PFSK-1 (cell line): Measurements from ENCODE around the gene TASP1.

Source experiments
- FOXP2 ChIP-seq: optimal IDR thresholded peaks from 2 replicates; pipeline ENCODE3; 2011; ENCODE audit warnings: borderline replicate concordance, control low read depth, inconsistent platforms; ENCODE audit not compliant: insufficient read depth; ENCODE audit errors: extremely low read length, extremely low read depth
- POLR2AphosphoS5 ChIP-seq: IDR thresholded peaks from 2 replicates; pipeline ENCODE4 v1.6.1; 2012; ENCODE audit warnings: low read depth, mild to moderate bottlenecking, control low read depth, low read length, moderate library complexity
- REST ChIP-seq, 2 experiments: IDR thresholded peaks; 2 replicates each; pipeline versions ENCODE4 v1.6.1 to v1.8.0; 2011 to 2012; ENCODE audit warnings: low read depth in 2 of 2, low read length in 2 of 2, control low read depth in 1 of 2, inconsistent platforms in 1 of 2, mild to moderate bottlenecking in 1 of 2, moderate library complexity in 1 of 2; ENCODE audit not compliant: insufficient read depth in 1 of 2
- SIN3A ChIP-seq: IDR thresholded peaks from 2 replicates; pipeline ENCODE4 v1.6.1; 2012; ENCODE audit warnings: mild to moderate bottlenecking, low read length, moderate library complexity, borderline replicate concordance; ENCODE audit not compliant: insufficient read depth
- TAF1 ChIP-seq: IDR thresholded peaks from 2 replicates; pipeline ENCODE4 v1.6.1; 2012; ENCODE audit warnings: low read length, control low read depth, borderline replicate concordance; ENCODE audit not compliant: insufficient read depth

Gene TASP1

GRCh38 chr20:13468166-13468565 lies 170.6 kb downstream of the TASP1 start:
- TF ChIP-seq REST (IDR thresholded peaks at IDR 0.05; ENCODE audit: insufficient read depth in 1 of 2, low read depth in 2 of 2, low read length in 2 of 2) (no peak), TAF1 (no peak), SIN3A (no peak), FOXP2 (no peak), POLR2AphosphoS5 (no peak)

- TF ChIP-seq FOXP2 = no peak
- no peak for TF ChIP-seq TAF1
- TF ChIP-seq SIN3A = no peak
- TF ChIP-seq REST (IDR thresholded peaks at IDR 0.05; ENCODE audit: insufficient read depth in 1 of 2, low read depth in 2 of 2, low read length in 2 of 2) = no peak
- TF ChIP-seq POLR2AphosphoS5 = no peak
Measured at GRCh38 chr20:13464702-13465101, 174.0 kb downstream of the TASP1 start.

DNA sequence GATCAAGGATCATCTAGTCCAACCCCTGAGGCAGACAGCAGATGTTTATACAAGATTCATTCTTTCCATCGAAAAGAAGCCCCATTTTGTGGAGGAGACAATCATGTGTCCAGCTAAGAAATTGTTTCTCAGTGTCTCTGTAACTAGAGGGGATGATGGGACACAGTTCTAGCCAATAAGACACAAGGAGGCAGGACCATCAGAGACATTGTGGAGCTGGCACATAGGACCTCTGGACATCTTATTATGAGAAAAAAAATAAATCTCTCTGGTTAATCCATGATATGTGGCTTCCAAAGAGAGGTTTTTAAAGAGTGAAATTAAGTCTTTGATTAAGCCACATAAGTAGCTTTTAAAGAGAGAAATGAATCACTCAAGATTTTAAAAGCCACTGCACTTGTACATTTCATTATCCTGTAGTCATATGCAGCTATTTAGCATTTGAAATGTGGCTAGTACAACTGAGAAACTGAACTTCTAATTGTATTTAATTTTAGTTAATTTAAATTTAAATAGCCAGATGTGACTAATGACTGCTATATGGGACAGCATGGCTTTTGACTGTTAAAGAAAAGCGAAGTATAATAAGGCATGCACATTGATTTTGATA lies 176.8 kb downstream of the TASP1 start:
- TF ChIP-seq SIN3A (no peak), POLR2AphosphoS5 (no peak), FOXP2 (no peak), TAF1 (no peak), REST (IDR thresholded peaks at IDR 0.05; ENCODE audit: insufficient read depth in 1 of 2, low read depth in 2 of 2, low read length in 2 of 2) (no peak)

- TF ChIP-seq FOXP2 (no peak), REST (IDR thresholded peaks at IDR 0.05; ENCODE audit: insufficient read depth in 1 of 2, low read depth in 2 of 2, low read length in 2 of 2) (no peak), SIN3A (no peak), POLR2AphosphoS5 (no peak), TAF1 (no peak)
Measured at GRCh38 chr20:13458860-13459451, 179.8 kb downstream of the TASP1 start.

DNA sequence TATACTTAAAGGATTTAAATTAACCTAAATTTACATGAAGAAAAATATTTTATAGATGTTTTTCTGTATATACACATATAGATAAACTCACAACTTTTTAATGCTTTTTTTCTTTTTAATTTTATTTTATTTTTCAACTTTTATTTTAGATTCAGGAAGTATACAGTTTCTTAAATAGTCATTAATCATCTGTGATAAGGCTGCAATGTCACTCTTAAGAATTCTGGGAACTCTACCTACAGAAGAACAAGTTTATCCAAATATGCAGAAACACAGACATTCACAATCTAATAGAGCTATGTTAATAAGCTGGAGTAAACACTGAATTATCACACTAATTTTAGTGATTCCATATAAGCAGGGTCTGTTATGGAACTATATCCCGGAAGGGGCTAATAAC lies 181.2 kb downstream of the TASP1 start:
- TF ChIP-seq TAF1 = no peak
- no peak for TF ChIP-seq SIN3A
- TF ChIP-seq POLR2AphosphoS5 = no peak
- no peak for TF ChIP-seq REST (IDR thresholded peaks at IDR 0.05; ENCODE audit: insufficient read depth in 1 of 2, low read depth in 2 of 2, low read length in 2 of 2)
- TF ChIP-seq FOXP2 = no peak
